ENCODE data around the gene CLEC9A.

Gene CLEC9A

DNA sequence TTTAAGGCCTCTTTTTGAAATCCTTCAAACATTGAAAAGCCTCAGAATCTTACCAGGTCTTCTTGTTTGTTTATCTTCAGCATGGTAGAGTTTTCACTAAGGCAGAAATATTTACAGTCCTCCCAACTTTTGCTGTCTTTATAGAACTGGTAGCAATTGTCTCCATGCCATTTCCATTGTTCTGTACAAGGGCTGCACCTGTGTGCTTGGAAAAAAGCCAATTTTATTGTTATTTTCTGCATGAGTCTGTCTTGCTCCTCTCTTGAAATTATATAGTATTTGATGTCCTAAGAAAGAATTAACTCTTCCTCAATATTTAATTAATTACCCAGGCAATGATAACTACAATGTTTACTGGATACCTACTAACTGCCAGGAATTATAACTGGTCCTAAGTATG, 45.0 kb downstream of the CLEC9A start:
- no peak overlapping the region for H3K4me3 ChIP-seq (ENCODE audit: low read depth, low read length)
- no peak overlapping the region for H3K27ac ChIP-seq
- no peak for DNase-seq
- no peaks in the 10 kb centered on the region for H3K9me3 ChIP-seq (ENCODE audit: severe bottlenecking)
- no peak for TF ChIP-seq CTCF (IDR thresholded peaks at IDR 0.05; ENCODE audit: low read depth, low read length)
- H3K27me3 ChIP-seq (ENCODE audit: insufficient read depth, low read depth, severe bottlenecking), result no peaks in the 10 kb centered on the region
- no peaks in the 10 kb centered on the region for H3K36me3 ChIP-seq

- Histone ChIP-seq H3K4me3 (ENCODE audit: low read depth, low read length) (no peak overlapping the region), H3K27ac (peak overlapping the region; percentile 11; the same call in 1 of the 2 replicates), H3K9me3 (ENCODE audit: severe bottlenecking) (no peaks in the 10 kb centered on the region), H3K36me3 (no peaks in the 10 kb centered on the region), H3K27me3 (ENCODE audit: insufficient read depth, low read depth, severe bottlenecking) (no peaks in the 10 kb centered on the region)
- peak; percentile 43 for DNase-seq
- no peak for TF ChIP-seq CTCF (IDR thresholded peaks at IDR 0.05; ENCODE audit: low read depth, low read length)
These were observed 51.8 kb downstream of the CLEC9A start for GRCh38 chr12:10082117-10082874.

DNA sequence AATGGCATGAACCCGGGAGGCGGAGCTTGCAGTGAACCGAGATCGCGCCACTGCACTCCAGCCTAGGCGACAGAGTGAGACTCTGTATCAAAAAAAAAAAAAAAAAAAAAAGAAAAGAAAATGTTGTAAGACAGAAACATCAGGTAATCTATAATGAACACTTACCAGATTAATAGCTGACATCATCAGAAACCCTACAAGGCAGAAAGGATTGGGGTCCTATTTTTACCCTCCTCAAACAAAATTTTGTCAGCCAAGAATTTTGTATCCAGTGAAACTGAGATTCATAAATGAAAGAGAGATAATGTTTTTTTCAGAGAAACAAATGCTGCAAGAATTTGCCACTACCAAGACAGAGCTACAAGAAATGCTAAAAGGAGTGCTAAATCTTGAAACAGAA, 54.3 kb downstream of the CLEC9A start:
- Histone ChIP-seq H3K27me3 (ENCODE audit: insufficient read depth, low read depth, severe bottlenecking) (no peaks in the 10 kb centered on the region), H3K9me3 (ENCODE audit: severe bottlenecking) (no peaks in the 10 kb centered on the region), H3K4me3 (ENCODE audit: low read depth, low read length) (no peak overlapping the region), H3K27ac (no peak overlapping the region), H3K36me3 (no peaks in the 10 kb centered on the region)
- DNase-seq, result no peak
- TF ChIP-seq CTCF (IDR thresholded peaks at IDR 0.05; ENCODE audit: low read depth, low read length), result no peak

DNA sequence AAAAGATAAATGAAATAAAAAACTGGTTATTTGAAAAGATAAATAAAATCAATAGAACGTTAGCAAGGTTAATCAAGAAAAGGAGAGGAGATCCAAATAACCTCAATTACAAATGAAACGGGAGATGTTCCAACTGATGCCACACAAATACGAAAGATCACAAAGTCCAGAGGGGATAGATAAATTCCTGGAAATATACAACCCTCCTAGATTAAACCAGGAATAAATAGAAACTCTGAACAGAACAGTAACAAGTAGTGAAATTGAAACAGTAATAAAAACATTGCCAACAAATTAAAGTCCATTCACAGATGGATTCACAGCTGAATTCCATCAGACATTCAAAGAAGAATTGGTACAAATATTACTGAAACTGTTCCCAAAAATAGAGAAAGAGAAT, 55.9 kb downstream of the CLEC9A start:
- Histone ChIP-seq H3K4me3 (ENCODE audit: low read depth, low read length) (no peak overlapping the region), H3K27me3 (ENCODE audit: insufficient read depth, low read depth, severe bottlenecking) (no peaks in the 10 kb centered on the region), H3K9me3 (ENCODE audit: severe bottlenecking) (no peaks in the 10 kb centered on the region), H3K36me3 (no peaks in the 10 kb centered on the region), H3K27ac (no peak overlapping the region)
- DNase-seq, result no peak
- TF ChIP-seq CTCF (IDR thresholded peaks at IDR 0.05; ENCODE audit: low read depth, low read length), result no peak

GRCh38 chr12:10088031-10088430, 57.5 kb downstream of the CLEC9A start:
- H3K27me3 ChIP-seq (ENCODE audit: insufficient read depth, low read depth, severe bottlenecking), result no peaks in the 10 kb centered on the region
- H3K4me3 ChIP-seq (ENCODE audit: low read depth, low read length), result no peak overlapping the region
- H3K27ac ChIP-seq, result no peak overlapping the region
- no peaks in the 10 kb centered on the region for H3K9me3 ChIP-seq (ENCODE audit: severe bottlenecking)
- no peak for DNase-seq
- TF ChIP-seq CTCF (IDR thresholded peaks at IDR 0.05; ENCODE audit: low read depth, low read length), result no peak
- H3K36me3 ChIP-seq, result no peaks in the 10 kb centered on the region

Data from WERI-Rb-1 (cell line).